HepG2 (cell line): ENCODE results near the gene IFNLR1. TPM values are rescaled to one million over a fixed set of nuclear protein-coding genes. Genes with fewer than 3 reads are reported as not detected.

Source experiments
- ATAC-seq: fragments of 200-7000 bp; cut with Tn5 transposase; 3 replicates; pipeline ENCODE4 v1.9.1; 2020; ENCODE audit warnings: mild to moderate bottlenecking, moderate library complexity
- BruUV-seq: library from RNA; stranded (reverse); fragments of 400-500 nt; replicated peaks from 2 replicates; lab custom pipeline; 2021; lab: Mats Ljungman, UMichigan
- CTCF ChIA-PET: fragments of 300-600 bp; formaldehyde crosslinking; extraction: SDS; loops from one replicate; lab custom pipeline; 2021; ENCODE audit warnings: low total read pairs, inconsistent platforms, low intra/inter-chr PET ratio; lab: Yijun Ruan, JAX
- POLR2A ChIA-PET: fragments of 350-600 bp; sonication (Branson Sonifier 250); formaldehyde crosslinking; loops from one replicate; lab custom pipeline; 2020; ENCODE audit warnings: antibody characterized with exemption, inconsistent platforms; lab: Yijun Ruan, JAX
- DNase-seq: peaks from one replicate; pipeline ENCODE4 v3.0.0-alpha.2; 2015; ENCODE audit warnings: low spot score
- FAIRE-seq: peaks from 3 replicates; lab custom pipeline; 2011; peaks lifted over from hg19 to GRCh38; lab: Jason Lieb, UNC
- H2AFZ ChIP-seq: one replicate; pipeline ENCODE4 v1.6.1; 2011; ENCODE audit warnings: low read length, inconsistent platforms
- H3K27ac ChIP-seq: fragments of 300-600 bp; 3 replicates; pipeline ENCODE4 v1.8.0; 2011; ENCODE audit warnings: mixed run types, mild to moderate bottlenecking, mixed read lengths, low read length, inconsistent platforms; ENCODE audit not compliant: insufficient read depth; ENCODE audit errors: extremely low read length
- H3K27me3 ChIP-seq, 2 experiments: fragments of 200-600 bp in 1 of 2; 2 replicates in 1 of 2; 3 replicates in 1 of 2; pipeline versions ENCODE4 v1.6.0 to v1.8.0; 2011; ENCODE audit warnings: low read length in 2 of 2, mild to moderate bottlenecking in 2 of 2, moderate library complexity in 2 of 2, inconsistent platforms in 1 of 2; ENCODE audit not compliant: insufficient read depth in 2 of 2, control insufficient read depth in 1 of 2
- H3K36me3 ChIP-seq, 2 experiments: fragments of 200-600 bp in 1 of 2; replicated peaks in 1 of 2; 2 replicates in 1 of 2; 3 replicates in 1 of 2; pipeline versions ENCODE4 v1.5.1 to v1.8.0; 2011; ENCODE audit warnings: low read length in 2 of 2, inconsistent platforms in 1 of 2; ENCODE audit not compliant: insufficient read depth in 2 of 2, control insufficient read depth in 1 of 2
- H3K4me1 ChIP-seq: 2 replicates; pipeline ENCODE4 v1.5.1; 2012; ENCODE audit warnings: low read length, inconsistent platforms; ENCODE audit not compliant: insufficient read depth
- H3K4me2 ChIP-seq: 2 replicates; pipeline ENCODE4 v1.6.0; 2011; ENCODE audit warnings: low read depth, low read length, inconsistent platforms
- H3K4me3 ChIP-seq, 3 experiments: fragments of 200-600 bp in 1 of 3; sonication (generic), shearing (Covaris generic) in 1 of 3; replicated peaks in 1 of 3; 2 replicates each; pipeline ENCODE4 v1.5.1; 2011 to 2016; ENCODE audit warnings: low read length in 3 of 3, inconsistent platforms in 2 of 3, low read depth in 2 of 3, mild to moderate bottlenecking in 2 of 3, control low read depth in 1 of 3, mixed read lengths in 1 of 3; ENCODE audit not compliant: insufficient read depth in 1 of 3
- H3K79me2 ChIP-seq: one replicate; pipeline ENCODE4 v1.6.1; 2011; ENCODE audit warnings: low read length, inconsistent platforms; ENCODE audit not compliant: insufficient read depth
- H3K9ac ChIP-seq: 2 replicates; pipeline ENCODE4 v1.6.0; 2011; ENCODE audit warnings: mild to moderate bottlenecking, low read depth, low read length, inconsistent platforms; ENCODE audit not compliant: insufficient read depth
- H3K9me3 ChIP-seq: 2 replicates; pipeline ENCODE4 v1.5.1; 2012; ENCODE audit warnings: mild to moderate bottlenecking, low read length
- H4K20me1 ChIP-seq: 2 replicates; pipeline ENCODE4 v1.6.0; 2011; ENCODE audit warnings: inconsistent platforms, mild to moderate bottlenecking, low read length, moderate library complexity; ENCODE audit not compliant: insufficient read depth
- CBX5 ChIP-seq: sonication (generic); formaldehyde crosslinking; IDR thresholded peaks from 2 replicates; pipeline ENCODE4 v1.4.0; 2020; ENCODE audit warnings: missing genetic modification reagents, borderline replicate concordance
- FOXA3 ChIP-seq: IDR thresholded peaks from 2 replicates; pipeline ENCODE4 v1.6.1; 2016; ENCODE audit warnings: missing genetic modification reagents, missing compliant biosample characterization
- HNRNPL ChIP-seq: fragments of 200-400 bp; formaldehyde crosslinking; IDR thresholded peaks from 2 replicates; pipeline ENCODE4 v1.6.1; 2017; ENCODE audit warnings: mild to moderate bottlenecking, low read depth, low read length
- IKZF1 ChIP-seq: fragments of 450-650 bp; IDR thresholded peaks from 2 replicates; pipeline ENCODE4 v1.7.1; 2016
- IKZF4 ChIP-seq: sonication (generic); formaldehyde crosslinking; IDR thresholded peaks from 2 replicates; pipeline ENCODE4 v1.5.1; 2020; ENCODE audit warnings: borderline replicate concordance, mild to moderate bottlenecking, low read depth, missing genetic modification reagents; ENCODE audit errors: not compliant biosample characterization
- KDM5A ChIP-seq: fragments of 200-600 bp; sonication (generic); IDR thresholded peaks from 2 replicates; pipeline ENCODE4 v1.7.0; 2018; ENCODE audit warnings: antibody characterized with exemption, mild to moderate bottlenecking, low read length, borderline replicate concordance
- MAFF ChIP-seq: IDR thresholded peaks from 2 replicates; pipeline ENCODE4 v1.6.1; 2011; ENCODE audit warnings: low read depth, low read length, improper control_type of control experiment
- ZNF382 ChIP-seq: sonication (generic); formaldehyde crosslinking; IDR thresholded peaks from 2 replicates; pipeline ENCODE4 v1.5.0; 2020; ENCODE audit warnings: missing genetic modification reagents, mild to moderate bottlenecking, borderline replicate concordance
- ZNF670 ChIP-seq: sonication (generic); formaldehyde crosslinking; IDR thresholded peaks from 2 replicates; pipeline ENCODE4 v1.8.0; 2022; ENCODE audit warnings: mild to moderate bottlenecking, missing genetic modification reagents, borderline replicate concordance
- ZNF672 ChIP-seq: sonication (generic); formaldehyde crosslinking; IDR thresholded peaks from 2 replicates; pipeline ENCODE4 v1.8.1; 2022; ENCODE audit warnings: missing genetic modification reagents
- ZSCAN25 ChIP-seq: sonication (generic); formaldehyde crosslinking; IDR thresholded peaks from 2 replicates; pipeline ENCODE4 v1.8.0; 2022; ENCODE audit warnings: mild to moderate bottlenecking, missing genetic modification reagents
- WGBS: methylation state at CpG from one replicate; pipeline ENCODE4 v1.1.6; 2017; ENCODE audit warnings: low lambda C conversion rate; 5-methylcytosine and 5-hydroxymethylcytosine counted together
- in situ Hi-C: cut with HindIII; loops from 2 replicates; pipeline ENCODE4 v1.10.0; 2017; ENCODE audit warnings: low pct_unique_long_range_greater_than_20kb; ENCODE audit not compliant: extremely low pct_ligation_motif_present
- intact Hi-C: fragments of 100-400 bp; cut with micrococcal nuclease; formaldehyde crosslinking; loops from one replicate; pipeline ENCODE4 v1.10.0; 2022; ENCODE audit not compliant: unreplicated experiment
- polyA plus RNA-seq, 8 experiments: library from polyadenylated mRNA; depleted of rRNA in 3 of 8; stranded (reverse) in 7 of 8; unstranded in 1 of 8; fragments of >200 nt; fragmentation: Illumina TruSeq in 4 of 8; extraction: Trizol in 4 of 8; gene quantifications; 2 replicates each; pipeline versions ENCODE4 v1.2.1 to v1.2.3, GENCODE V29; 2011 to 2016; ENCODE audit warnings: low read depth in 4 of 8, missing spikeins in 1 of 8, mixed read lengths in 1 of 8; ENCODE audit not compliant: insufficient read depth in 1 of 8
- total RNA-seq, 5 experiments: library from RNA; depleted of rRNA; stranded (reverse); fragments of >200 nt; fragmentation: Illumina TruSeq; extraction: Trizol; gene quantifications; 2 replicates each; pipeline ENCODE4 v1.2.3, GENCODE V29; 2016; ENCODE audit warnings: low read depth in 1 of 5
- TF ChIP-seq, protein P1 (sequence below): sonication (generic); formaldehyde crosslinking; IDR thresholded peaks from 2 replicates; pipeline ENCODE4 v1.4.0; 2020; ENCODE audit warnings: mild to moderate bottlenecking, missing genetic modification reagents
- TF ChIP-seq, protein P2 (sequence below): sonication (generic); formaldehyde crosslinking; conservative IDR thresholded peaks from 2 replicates; pipeline ENCODE4 v1.4.0; 2020; ENCODE audit warnings: missing genetic modification reagents
- TF ChIP-seq, protein P3 (sequence below): sonication (generic); formaldehyde crosslinking; IDR thresholded peaks from 2 replicates; pipeline ENCODE4 v1.8.0; 2022; ENCODE audit warnings: missing genetic modification reagents, mild to moderate bottlenecking, inconsistent platforms, borderline replicate concordance
- TF ChIP-seq, protein P4 (sequence below): sonication (generic); formaldehyde crosslinking; IDR thresholded peaks from 2 replicates; pipeline ENCODE4 v1.4.0; 2020; ENCODE audit warnings: mild to moderate bottlenecking, missing genetic modification reagents
- TF ChIP-seq, protein P5 (sequence below): sonication (generic); formaldehyde crosslinking; IDR thresholded peaks from 2 replicates; pipeline ENCODE4 v1.4.0; 2020; ENCODE audit warnings: missing genetic modification reagents, low read depth, mild to moderate bottlenecking, borderline replicate concordance

The IFNLR1 gene
- total and polyA plus RNA-seq, 2 of the 13 experiments (the other 11 are each of a cell fraction or from before 2014, with no cell fraction given) = 3.8 to 8.5 TPM

- TF ChIP-seq ZNF382 (no peak), KDM5A (no peak), IKZF4 (no peak)
These were observed 47.2 kb downstream of the IFNLR1 start (continued) for GRCh38 chr1:24139841-24140425.

DNA sequence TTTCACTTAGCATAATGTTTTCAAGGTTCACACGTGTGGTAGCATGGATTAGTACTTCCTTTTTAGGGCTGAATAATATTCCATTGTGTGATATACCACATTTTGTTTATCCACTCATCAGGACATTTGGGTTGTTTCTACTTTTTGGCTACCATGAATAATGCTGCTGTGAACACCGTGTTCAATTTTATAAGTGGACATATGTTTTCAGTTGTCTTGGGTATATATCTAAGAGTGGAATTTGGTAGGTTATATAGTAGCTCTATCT is 47.9 kb downstream of the IFNLR1 start:
- ChIA-PET CTCF (no interaction called here), POLR2A (no interaction called here)
- Histone ChIP-seq H3K9me3 (no peaks in the 10 kb centered on the region), H3K36me3 (peaks cover 1 to 9% of the 10 kb centered on the region in 2 experiments; a peak in 3 of 5 replicates), H3K27ac (no peak overlapping the region), H2AFZ (no peak overlapping the region), H3K27me3 (no peaks in the 10 kb centered on the region; a peak in 1 of 5 replicates), H4K20me1 (no peaks in the 10 kb centered on the region), H3K79me2 (no peaks in the 10 kb centered on the region), H3K4me3 (no peak overlapping the region), H3K9ac (no peak overlapping the region), H3K4me2 (no peak overlapping the region), H3K4me1 (peaks cover 39% of the 10 kb centered on the region)
- FAIRE-seq (no peak), ATAC-seq (no peak), DNase-seq (no peak)
- in situ Hi-C loops = no loop called here
- BruUV-seq = no TSS peak
- WGBS = 91% methylated on average over 2 of the region's 2 CpGs
- intact Hi-C loops = no loop called here
- TF ChIP-seq CBX5 (CRISPR knock-in tag) (no peak), MAFF (no peak), FOXA3 (no peak), ZSCAN25 (CRISPR knock-in tag) (no peak), ZNF672 (CRISPR knock-in tag) (no peak), ZNF670 (CRISPR knock-in tag) (no peak), HNRNPL (no peak), IKZF1 (no peak)
- TF ChIP-seq, protein P1, sequence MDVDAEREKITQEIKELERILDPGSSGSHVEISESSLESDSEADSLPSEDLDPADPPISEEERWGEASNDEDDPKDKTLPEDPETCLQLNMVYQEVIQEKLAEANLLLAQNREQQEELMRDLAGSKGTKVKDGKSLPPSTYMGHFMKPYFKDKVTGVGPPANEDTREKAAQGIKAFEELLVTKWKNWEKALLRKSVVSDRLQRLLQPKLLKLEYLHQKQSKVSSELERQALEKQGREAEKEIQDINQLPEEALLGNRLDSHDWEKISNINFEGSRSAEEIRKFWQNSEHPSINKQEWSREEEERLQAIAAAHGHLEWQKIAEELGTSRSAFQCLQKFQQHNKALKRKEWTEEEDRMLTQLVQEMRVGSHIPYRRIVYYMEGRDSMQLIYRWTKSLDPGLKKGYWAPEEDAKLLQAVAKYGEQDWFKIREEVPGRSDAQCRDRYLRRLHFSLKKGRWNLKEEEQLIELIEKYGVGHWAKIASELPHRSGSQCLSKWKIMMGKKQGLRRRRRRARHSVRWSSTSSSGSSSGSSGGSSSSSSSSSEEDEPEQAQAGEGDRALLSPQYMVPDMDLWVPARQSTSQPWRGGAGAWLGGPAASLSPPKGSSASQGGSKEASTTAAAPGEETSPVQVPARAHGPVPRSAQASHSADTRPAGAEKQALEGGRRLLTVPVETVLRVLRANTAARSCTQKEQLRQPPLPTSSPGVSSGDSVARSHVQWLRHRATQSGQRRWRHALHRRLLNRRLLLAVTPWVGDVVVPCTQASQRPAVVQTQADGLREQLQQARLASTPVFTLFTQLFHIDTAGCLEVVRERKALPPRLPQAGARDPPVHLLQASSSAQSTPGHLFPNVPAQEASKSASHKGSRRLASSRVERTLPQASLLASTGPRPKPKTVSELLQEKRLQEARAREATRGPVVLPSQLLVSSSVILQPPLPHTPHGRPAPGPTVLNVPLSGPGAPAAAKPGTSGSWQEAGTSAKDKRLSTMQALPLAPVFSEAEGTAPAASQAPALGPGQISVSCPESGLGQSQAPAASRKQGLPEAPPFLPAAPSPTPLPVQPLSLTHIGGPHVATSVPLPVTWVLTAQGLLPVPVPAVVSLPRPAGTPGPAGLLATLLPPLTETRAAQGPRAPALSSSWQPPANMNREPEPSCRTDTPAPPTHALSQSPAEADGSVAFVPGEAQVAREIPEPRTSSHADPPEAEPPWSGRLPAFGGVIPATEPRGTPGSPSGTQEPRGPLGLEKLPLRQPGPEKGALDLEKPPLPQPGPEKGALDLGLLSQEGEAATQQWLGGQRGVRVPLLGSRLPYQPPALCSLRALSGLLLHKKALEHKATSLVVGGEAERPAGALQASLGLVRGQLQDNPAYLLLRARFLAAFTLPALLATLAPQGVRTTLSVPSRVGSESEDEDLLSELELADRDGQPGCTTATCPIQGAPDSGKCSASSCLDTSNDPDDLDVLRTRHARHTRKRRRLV (CRISPR knock-in tag) = no peak
- TF ChIP-seq, protein P2, sequence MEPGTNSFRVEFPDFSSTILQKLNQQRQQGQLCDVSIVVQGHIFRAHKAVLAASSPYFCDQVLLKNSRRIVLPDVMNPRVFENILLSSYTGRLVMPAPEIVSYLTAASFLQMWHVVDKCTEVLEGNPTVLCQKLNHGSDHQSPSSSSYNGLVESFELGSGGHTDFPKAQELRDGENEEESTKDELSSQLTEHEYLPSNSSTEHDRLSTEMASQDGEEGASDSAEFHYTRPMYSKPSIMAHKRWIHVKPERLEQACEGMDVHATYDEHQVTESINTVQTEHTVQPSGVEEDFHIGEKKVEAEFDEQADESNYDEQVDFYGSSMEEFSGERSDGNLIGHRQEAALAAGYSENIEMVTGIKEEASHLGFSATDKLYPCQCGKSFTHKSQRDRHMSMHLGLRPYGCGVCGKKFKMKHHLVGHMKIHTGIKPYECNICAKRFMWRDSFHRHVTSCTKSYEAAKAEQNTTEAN = no peak
- TF ChIP-seq, protein P3, sequence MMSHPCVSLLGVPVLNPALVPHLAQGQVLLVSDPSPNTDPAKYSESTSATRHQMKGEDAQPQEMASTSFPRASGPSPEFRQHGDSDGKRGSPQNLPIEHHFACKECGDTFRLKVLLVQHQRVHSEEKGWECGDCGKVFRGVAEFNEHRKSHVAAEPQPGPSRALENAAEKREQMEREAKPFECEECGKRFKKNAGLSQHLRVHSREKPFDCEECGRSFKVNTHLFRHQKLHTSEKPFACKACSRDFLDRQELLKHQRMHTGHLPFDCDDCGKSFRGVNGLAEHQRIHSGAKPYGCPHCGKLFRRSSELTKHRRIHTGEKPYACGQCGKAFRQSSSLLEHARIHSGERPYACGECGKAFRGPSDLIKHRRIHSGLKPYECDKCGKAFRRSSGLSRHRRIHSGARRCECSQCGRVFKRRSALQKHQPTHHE = no peak
- TF ChIP-seq, protein P4, sequence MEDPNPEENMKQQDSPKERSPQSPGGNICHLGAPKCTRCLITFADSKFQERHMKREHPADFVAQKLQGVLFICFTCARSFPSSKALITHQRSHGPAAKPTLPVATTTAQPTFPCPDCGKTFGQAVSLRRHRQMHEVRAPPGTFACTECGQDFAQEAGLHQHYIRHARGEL (CRISPR knock-in tag) = no peak
- TF ChIP-seq, protein P5, sequence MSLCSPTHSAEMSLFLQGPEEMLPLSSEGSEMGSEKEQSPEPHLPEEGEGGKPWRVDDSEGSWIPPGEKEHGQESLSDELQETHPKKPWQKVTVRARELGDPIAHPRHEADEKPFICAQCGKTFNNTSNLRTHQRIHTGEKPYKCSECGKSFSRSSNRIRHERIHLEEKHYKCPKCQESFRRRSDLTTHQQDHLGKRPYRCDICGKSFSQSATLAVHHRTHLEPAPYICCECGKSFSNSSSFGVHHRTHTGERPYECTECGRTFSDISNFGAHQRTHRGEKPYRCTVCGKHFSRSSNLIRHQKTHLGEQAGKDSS (CRISPR knock-in tag) = no peak
